HCT116 (cell line): ENCODE data around the gene ANGPT4. TPM values are rescaled to one million over a fixed set of nuclear protein-coding genes. Genes with fewer than 3 reads are reported as not detected.

Experiments used
- ATAC-seq: fragments of 200-7000 bp; cut with Tn5 transposase; 2 replicates; pipeline ENCODE4 v1.9.1; 2020; ENCODE audit warnings: mild to moderate bottlenecking, moderate library complexity
- BruUV-seq: library from RNA; stranded (reverse); fragments of 400-500 nt; replicated peaks from 2 replicates; lab custom pipeline; 2021; lab: Mats Ljungman, UMichigan
- CTCF ChIA-PET: fragments of 300-600 bp; sonication (Branson Sonifier 250); formaldehyde crosslinking; loops from one replicate; lab custom pipeline; 2021; ENCODE audit warnings: antibody characterized with exemption; lab: Charles Lee
- POLR2A ChIA-PET: fragments of 300-600, 350-600 bp; sonication (Branson Sonifier 250); formaldehyde crosslinking; loops from one replicate; lab custom pipeline; 2021; ENCODE audit warnings: antibody characterized with exemption; lab: Charles Lee
- RAD21 ChIA-PET, 2 experiments: fragments of 300-600 bp; sonication (Branson Sonifier 250); formaldehyde crosslinking; loops; one replicate each; lab custom pipeline; 2023; ENCODE audit warnings: low total read pairs in 2 of 2; ENCODE audit not compliant: uncharacterized antibody in 2 of 2, unreplicated experiment in 2 of 2, low non-redundant PET in 1 of 2; lab: Charles Lee
- DNase-seq: peaks from one replicate; pipeline ENCODE4 v3.0.0-alpha.2; 2010; ENCODE audit warnings: low read depth, low spot score
- H2AFZ ChIP-seq: fragments of 200-600 bp; shearing (Covaris generic), sonication (generic); 2 replicates; pipeline ENCODE4 v1.6.1; 2017; ENCODE audit warnings: low read depth, mixed run types, mixed read lengths, antibody characterized with exemption, low read length; ENCODE audit not compliant: poor library complexity, severe bottlenecking
- H3K27ac ChIP-seq: 2 replicates; pipeline ENCODE4 v1.5.1; 2012; ENCODE audit warnings: low read depth, low read length
- H3K27me3 ChIP-seq: fragments of 200-600 bp; sonication (generic); 2 replicates; pipeline ENCODE4 v1.6.1; 2016; ENCODE audit warnings: mixed run types, low read length, mixed read lengths; ENCODE audit not compliant: insufficient read depth
- H3K36me3 ChIP-seq, 2 experiments: fragments of 200-500 bp in 1 of 2; fragments of 200-600 bp in 1 of 2; sonication (Bioruptor generic) in 1 of 2; sonication (generic) in 1 of 2; 2 replicates each; pipeline versions ENCODE4 v1.5.1 to v1.6.1; 2014 to 2016; ENCODE audit warnings: low read length in 2 of 2, inconsistent platforms in 1 of 2, mixed read lengths in 1 of 2, mixed run types in 1 of 2; ENCODE audit not compliant: insufficient read depth in 2 of 2, control insufficient read depth in 1 of 2
- H3K4me1 ChIP-seq, 2 experiments: fragments of 200-600 bp in 1 of 2; sonication (generic) in 1 of 2; 2 replicates each; pipeline versions ENCODE4 v1.5.1 to v1.6.1; 2012 to 2017; ENCODE audit warnings: low read length in 2 of 2, inconsistent platforms in 1 of 2, mild to moderate bottlenecking in 1 of 2, mixed read lengths in 1 of 2, mixed run types in 1 of 2, moderate library complexity in 1 of 2; ENCODE audit not compliant: insufficient read depth in 2 of 2, control insufficient read depth in 1 of 2
- H3K4me2 ChIP-seq: fragments of 200-600 bp; sonication (generic); 2 replicates; pipeline ENCODE4 v1.6.1; 2017; ENCODE audit warnings: mixed run types, low read length, mixed read lengths
- H3K4me3 ChIP-seq, 2 experiments: fragments of 200-600 bp in 1 of 2; sonication (generic) in 1 of 2; replicated peaks in 1 of 2; 2 replicates each; pipeline ENCODE4 v1.5.1; 2011 to 2016; ENCODE audit warnings: low read length in 2 of 2, control low read depth in 1 of 2, low read depth in 1 of 2, mild to moderate bottlenecking in 1 of 2, mixed read lengths in 1 of 2, mixed run types in 1 of 2
- H3K79me2 ChIP-seq: fragments of 200-600 bp; sonication (generic); 2 replicates; pipeline ENCODE4 v1.6.1; 2017; ENCODE audit warnings: mild to moderate bottlenecking, mixed run types, low read length, moderate library complexity, mixed read lengths; ENCODE audit not compliant: insufficient read depth
- H3K9ac ChIP-seq: fragments of 200-600 bp; sonication (generic); 2 replicates; pipeline ENCODE4 v1.6.1; 2016; ENCODE audit warnings: low read length, mixed read lengths
- H3K9me2 ChIP-seq: fragments of 200-600 bp; sonication (generic), shearing (Covaris generic); 2 replicates; pipeline ENCODE4 v1.6.1; 2017; ENCODE audit warnings: mixed run types, mild to moderate bottlenecking, moderate library complexity; ENCODE audit not compliant: insufficient read depth
- H3K9me3 ChIP-seq, 2 experiments: fragments of 200-500 bp in 1 of 2; fragments of 200-600 bp in 1 of 2; sonication (Bioruptor generic) in 1 of 2; sonication (generic) in 1 of 2; 2 replicates each; pipeline ENCODE4 v1.6.1; 2014 to 2017; ENCODE audit warnings: low read length in 2 of 2, mixed read lengths in 2 of 2, inconsistent platforms in 1 of 2, low read depth in 1 of 2, mild to moderate bottlenecking in 1 of 2, mixed run types in 1 of 2, moderate library complexity in 1 of 2; ENCODE audit not compliant: control insufficient read depth in 1 of 2, insufficient read depth in 1 of 2
- H4K20me1 ChIP-seq: fragments of 200-600 bp; sonication (generic), shearing (Covaris generic); 2 replicates; pipeline ENCODE4 v1.6.1; 2017; ENCODE audit warnings: mixed run types, mild to moderate bottlenecking, moderate library complexity; ENCODE audit not compliant: insufficient read depth
- EGR1 ChIP-seq: IDR thresholded peaks from 2 replicates; pipeline ENCODE4 v1.6.1; 2012; ENCODE audit warnings: low read depth
- EZH2phosphoT487 ChIP-seq: fragments of 200-600 bp; IDR thresholded peaks from 2 replicates; pipeline ENCODE4 v1.6.1; 2018; ENCODE audit warnings: antibody characterized with exemption, borderline replicate concordance
- JUND ChIP-seq: IDR thresholded peaks from 2 replicates; pipeline ENCODE4 v1.6.1; 2012
- MAX ChIP-seq: IDR thresholded peaks from 2 replicates; pipeline ENCODE4 v1.6.1; 2012
- POLR2A ChIP-seq: IDR thresholded peaks from 2 replicates; pipeline ENCODE4 v1.7.0; 2011; ENCODE audit warnings: borderline replicate concordance; ENCODE audit not compliant: insufficient read depth, insufficient read length; ENCODE audit errors: extremely low read depth
- POLR2AphosphoS5 ChIP-seq: IDR thresholded peaks from 2 replicates; pipeline ENCODE4 v1.6.1; 2011; ENCODE audit warnings: mild to moderate bottlenecking, low read depth, low read length, moderate library complexity
- TCF7L2 ChIP-seq: IDR thresholded peaks from 2 replicates; pipeline ENCODE4 v1.7.0; 2011; ENCODE audit warnings: borderline replicate concordance, inconsistent platforms; ENCODE audit not compliant: insufficient read depth, insufficient read length; ENCODE audit errors: extremely low read depth
- ZNF274 ChIP-seq: fragments of 200-500 bp; sonication (Bioruptor generic); IDR thresholded peaks from 2 replicates; pipeline ENCODE4 v1.6.1; 2014; ENCODE audit warnings: mild to moderate bottlenecking, low read depth, low read length, inconsistent platforms
- intact Hi-C: fragments of 100-400 bp; cut with micrococcal nuclease; formaldehyde crosslinking; loops from 2 replicates; pipeline ENCODE4 v1.10.0; 2022
- total RNA-seq: library from RNA; stranded (reverse); gene quantifications from one replicate; pipeline ENCODE4 v1.2.1, GENCODE V29; 2021; ENCODE audit not compliant: unreplicated experiment
- TF ChIP-seq, protein P1 (sequence below), 3 experiments: fragments of 200-600 bp in 1 of 3; sonication (generic) in 1 of 3; IDR thresholded peaks in 2 of 3; conservative IDR thresholded peaks in 1 of 3; 2 replicates each; pipeline ENCODE4 v1.5.1; 2012 to 2017; ENCODE audit warnings: low read depth in 2 of 3, low read length in 2 of 3, antibody characterized with exemption in 1 of 3, borderline replicate concordance in 1 of 3, control low read depth in 1 of 3, mild to moderate bottlenecking in 1 of 3, mixed read lengths in 1 of 3, mixed run types in 1 of 3, moderate library complexity in 1 of 3; ENCODE audit not compliant: insufficient read depth in 1 of 3

Gene ANGPT4
- total RNA-seq, 1 experiment from 2014 or later = not detected

- ATAC-seq (no peak), DNase-seq (no peak)
- H3K4me3 ChIP-seq = no peak overlapping the region
- POLR2A ChIA-PET = no interaction called here
- H3K79me2 ChIP-seq = no peaks in the 10 kb centered on the region
- CTCF ChIA-PET = no interaction called here
- RAD21 ChIA-PET = no interaction called here
- no peaks in the 10 kb centered on the region for H3K36me3 ChIP-seq
- no peak overlapping the region for H3K27ac ChIP-seq
- H3K27me3 ChIP-seq = no peaks in the 10 kb centered on the region
- no TSS peak for BruUV-seq
- H3K4me1 ChIP-seq = no peaks in the 10 kb centered on the region
- H3K4me2 ChIP-seq = no peak overlapping the region
- TF ChIP-seq POLR2AphosphoS5 (no peak), EZH2phosphoT487 (no peak)
- TF ChIP-seq, protein P1, sequence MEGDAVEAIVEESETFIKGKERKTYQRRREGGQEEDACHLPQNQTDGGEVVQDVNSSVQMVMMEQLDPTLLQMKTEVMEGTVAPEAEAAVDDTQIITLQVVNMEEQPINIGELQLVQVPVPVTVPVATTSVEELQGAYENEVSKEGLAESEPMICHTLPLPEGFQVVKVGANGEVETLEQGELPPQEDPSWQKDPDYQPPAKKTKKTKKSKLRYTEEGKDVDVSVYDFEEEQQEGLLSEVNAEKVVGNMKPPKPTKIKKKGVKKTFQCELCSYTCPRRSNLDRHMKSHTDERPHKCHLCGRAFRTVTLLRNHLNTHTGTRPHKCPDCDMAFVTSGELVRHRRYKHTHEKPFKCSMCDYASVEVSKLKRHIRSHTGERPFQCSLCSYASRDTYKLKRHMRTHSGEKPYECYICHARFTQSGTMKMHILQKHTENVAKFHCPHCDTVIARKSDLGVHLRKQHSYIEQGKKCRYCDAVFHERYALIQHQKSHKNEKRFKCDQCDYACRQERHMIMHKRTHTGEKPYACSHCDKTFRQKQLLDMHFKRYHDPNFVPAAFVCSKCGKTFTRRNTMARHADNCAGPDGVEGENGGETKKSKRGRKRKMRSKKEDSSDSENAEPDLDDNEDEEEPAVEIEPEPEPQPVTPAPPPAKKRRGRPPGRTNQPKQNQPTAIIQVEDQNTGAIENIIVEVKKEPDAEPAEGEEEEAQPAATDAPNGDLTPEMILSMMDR (IDR thresholded peaks at IDR 0.05 in 2 of 3, conservative IDR thresholded peaks at IDR 0.05 in 1 of 3; ENCODE audit: borderline replicate concordance in 1 of 3, insufficient read depth in 1 of 3, low read depth in 2 of 3, low read length in 2 of 3) = no peak
- TF ChIP-seq, all 23 proteins: peak for 0
- intact Hi-C loops = no loop called here
- no peaks in the 10 kb centered on the region for H3K9me3 ChIP-seq
- no peaks in the 10 kb centered on the region for H3K9me2 ChIP-seq
- no peak overlapping the region for H3K9ac ChIP-seq
- H4K20me1 ChIP-seq = no peaks in the 10 kb centered on the region
- no peak overlapping the region for H2AFZ ChIP-seq
Measured at GRCh38 chr20:917416-917815, 1.3 kb upstream of the ANGPT4 start.

DNA sequence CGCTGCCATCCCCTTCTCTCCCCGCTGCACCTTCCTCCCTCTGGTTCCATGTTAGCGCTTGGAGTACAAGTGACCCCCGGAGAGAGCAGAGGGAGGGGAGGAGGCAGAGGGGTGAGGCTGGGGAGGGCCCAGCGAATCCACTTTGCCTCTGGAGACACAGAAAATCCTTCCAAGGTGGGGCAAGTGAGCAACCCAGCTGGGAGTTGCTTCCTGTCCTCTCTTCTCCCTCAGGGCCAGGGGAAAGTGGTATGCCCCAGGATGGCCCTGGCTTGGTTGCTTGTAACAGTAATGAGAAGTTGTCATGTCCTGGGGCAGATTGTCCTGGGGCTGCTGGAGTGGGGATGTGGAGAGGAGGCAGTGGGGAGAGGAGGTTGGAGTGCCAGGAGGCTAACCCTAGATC lies 691 bp upstream of the ANGPT4 start:
- Histone ChIP-seq H3K36me3 (no peaks in the 10 kb centered on the region), H3K27me3 (no peaks in the 10 kb centered on the region), H3K9me2 (no peaks in the 10 kb centered on the region), H3K27ac (no peak overlapping the region), H3K4me2 (no peak overlapping the region), H3K79me2 (no peaks in the 10 kb centered on the region), H4K20me1 (no peaks in the 10 kb centered on the region), H3K9me3 (no peaks in the 10 kb centered on the region), H3K9ac (no peak overlapping the region), H3K4me1 (no peaks in the 10 kb centered on the region), H2AFZ (no peak overlapping the region), H3K4me3 (no peak overlapping the region)
- RAD21 ChIA-PET = no interaction called here
- BruUV-seq = no TSS peak
- DNase-seq = no peak
- TF ChIP-seq TCF7L2 (no peak), ZNF274 (no peak), EGR1 (no peak), JUND (no peak), EZH2phosphoT487 (no peak), MAX (no peak), POLR2A (no peak)
- no peak for ATAC-seq
- POLR2A ChIA-PET = no interaction called here
- intact Hi-C loops = no loop called here
- CTCF ChIA-PET = no interaction called here
